ENCODE results near the gene CPN2.

Gene CPN2

GRCh38 chr3:194323785-194324735 is 27.1 kb downstream of the CPN2 start:
- H3K4me1 ChIP-seq (ENCODE audit: insufficient read depth, low read length), result no peaks in the 10 kb centered on the region
- peaks cover 8% of the 10 kb centered on the region; the same call in 1 of the 2 replicates for H3K9me3 ChIP-seq (ENCODE audit: control insufficient read depth, insufficient read depth, low read length)
- no peaks in the 10 kb centered on the region for H3K36me3 ChIP-seq (ENCODE audit: insufficient read depth, low read length)
- no peak overlapping the region for H3K9ac ChIP-seq (ENCODE audit: low read depth, low read length)

- Histone ChIP-seq H3K9ac (ENCODE audit: low read depth, low read length) (no peak overlapping the region), H3K36me3 (ENCODE audit: insufficient read depth, low read length) (no peaks in the 10 kb centered on the region), H3K9me3 (ENCODE audit: control insufficient read depth, insufficient read depth, low read length) (peaks cover 17% of the 10 kb centered on the region; the same call in 1 of the 2 replicates), H3K4me1 (ENCODE audit: insufficient read depth, low read length) (no peaks in the 10 kb centered on the region)
Measured at GRCh38 chr3:194322678-194323211, 28.4 kb downstream of the CPN2 start.

GRCh38 chr3:194321693-194322640 is 29.2 kb downstream of the CPN2 start:
- no peak overlapping the region for H3K9ac ChIP-seq (ENCODE audit: low read depth, low read length)

GRCh38 chr3:194320744-194321243 is 30.3 kb downstream of the CPN2 start:
- H3K9ac ChIP-seq (ENCODE audit: low read depth, low read length), result no peak overlapping the region
- peaks cover 17% of the 10 kb centered on the region; the same call in 1 of the 2 replicates for H3K9me3 ChIP-seq (ENCODE audit: control insufficient read depth, insufficient read depth, low read length)
- no peaks in the 10 kb centered on the region for H3K4me1 ChIP-seq (ENCODE audit: insufficient read depth, low read length)
- H3K36me3 ChIP-seq (ENCODE audit: insufficient read depth, low read length), result no peaks in the 10 kb centered on the region

More at GRCh38 chr3:194321693-194322640, 29.2 kb downstream of the CPN2 start:
- no peaks in the 10 kb centered on the region for H3K36me3 ChIP-seq (ENCODE audit: insufficient read depth, low read length)
- peaks cover 17% of the 10 kb centered on the region; the same call in 1 of the 2 replicates for H3K9me3 ChIP-seq (ENCODE audit: control insufficient read depth, insufficient read depth, low read length)
- no peaks in the 10 kb centered on the region for H3K4me1 ChIP-seq (ENCODE audit: insufficient read depth, low read length)

- no peaks in the 10 kb centered on the region for H3K4me1 ChIP-seq (ENCODE audit: insufficient read depth, low read length)
- H3K9me3 ChIP-seq (ENCODE audit: control insufficient read depth, insufficient read depth, low read length), result peaks cover 17% of the 10 kb centered on the region; the same call in 1 of the 2 replicates
Measured at GRCh38 chr3:194320100-194320499, 31.0 kb downstream of the CPN2 start.

GRCh38 chr3:194318511-194319161 is 32.5 kb downstream of the CPN2 start:
- Histone ChIP-seq H3K4me1 (ENCODE audit: insufficient read depth, low read length) (0 out of 2 replicates have a peak, but pooled peaks cover 5% of the 10 kb centered on the region), H3K9ac (ENCODE audit: low read depth, low read length) (no peak overlapping the region), H3K9me3 (ENCODE audit: control insufficient read depth, insufficient read depth, low read length) (peaks cover 17% of the 10 kb centered on the region; the same call in 1 of the 2 replicates), H3K36me3 (ENCODE audit: insufficient read depth, low read length) (no peaks in the 10 kb centered on the region)

More at GRCh38 chr3:194320100-194320499, 31.0 kb downstream of the CPN2 start:
- Histone ChIP-seq H3K9ac (ENCODE audit: low read depth, low read length) (no peak overlapping the region), H3K36me3 (ENCODE audit: insufficient read depth, low read length) (no peaks in the 10 kb centered on the region)

GRCh38 chr3:194316918-194317317 is 34.2 kb downstream of the CPN2 start:
- H3K36me3 ChIP-seq (ENCODE audit: insufficient read depth, low read length), result no peaks in the 10 kb centered on the region
- H3K9ac ChIP-seq (ENCODE audit: low read depth, low read length), result no peak overlapping the region
- peaks cover 17% of the 10 kb centered on the region; the same call in 1 of the 2 replicates for H3K9me3 ChIP-seq (ENCODE audit: control insufficient read depth, insufficient read depth, low read length)
- H3K4me1 ChIP-seq (ENCODE audit: insufficient read depth, low read length), result peaks cover 11% of the 10 kb centered on the region

- H3K9ac ChIP-seq (ENCODE audit: low read depth, low read length), result no peak overlapping the region
- H3K36me3 ChIP-seq (ENCODE audit: insufficient read depth, low read length), result no peaks in the 10 kb centered on the region
- peaks cover 17% of the 10 kb centered on the region; the same call in 1 of the 2 replicates for H3K9me3 ChIP-seq (ENCODE audit: control insufficient read depth, insufficient read depth, low read length)
- peaks cover 11% of the 10 kb centered on the region for H3K4me1 ChIP-seq (ENCODE audit: insufficient read depth, low read length)
Measured at GRCh38 chr3:194315965-194316361, 35.2 kb downstream of the CPN2 start.

- Histone ChIP-seq H3K9me3 (ENCODE audit: control insufficient read depth, insufficient read depth, low read length) (peaks cover 17% of the 10 kb centered on the region; the same call in 1 of the 2 replicates), H3K4me1 (ENCODE audit: insufficient read depth, low read length) (peaks cover 11% of the 10 kb centered on the region), H3K9ac (ENCODE audit: low read depth, low read length) (peak overlapping the region; percentile 60), H3K36me3 (ENCODE audit: insufficient read depth, low read length) (no peaks in the 10 kb centered on the region)
Measured at GRCh38 chr3:194315088-194315964, 35.8 kb downstream of the CPN2 start.

GRCh38 chr3:194314388-194315068 is 36.6 kb downstream of the CPN2 start:
- Histone ChIP-seq H3K9me3 (ENCODE audit: control insufficient read depth, insufficient read depth, low read length) (peaks cover 13% of the 10 kb centered on the region; the same call in 1 of the 2 replicates), H3K36me3 (ENCODE audit: insufficient read depth, low read length) (no peaks in the 10 kb centered on the region), H3K4me1 (ENCODE audit: insufficient read depth, low read length) (peaks cover 11% of the 10 kb centered on the region), H3K9ac (ENCODE audit: low read depth, low read length) (peak overlapping the region; percentile 60; the same call in 1 of the 2 replicates)

GRCh38 chr3:194313560-194314387 is 37.4 kb downstream of the CPN2 start:
- H3K4me1 ChIP-seq (ENCODE audit: insufficient read depth, low read length), result peaks cover 15% of the 10 kb centered on the region
- peaks cover 8% of the 10 kb centered on the region; the same call in 1 of the 2 replicates for H3K9me3 ChIP-seq (ENCODE audit: control insufficient read depth, insufficient read depth, low read length)
- H3K9ac ChIP-seq (ENCODE audit: low read depth, low read length), result no peak overlapping the region
- no peaks in the 10 kb centered on the region for H3K36me3 ChIP-seq (ENCODE audit: insufficient read depth, low read length)

All from ES-I3 (cell line).